HL-60 (cell line): ENCODE measurements around the gene FSCB.

ENCODE experiments used
- DNase-seq, 2 experiments: peaks; one replicate each; pipeline ENCODE4 v3.0.0-alpha.2; 2010 to 2020; ENCODE audit warnings: low read depth in 1 of 2, low spot score in 1 of 2
- H3K27ac ChIP-seq: fragments of 250-450 bp; sonication (Bioruptor Pico); replicated peaks from 2 replicates; pipeline ENCODE4 v1.5.1; 2020; ENCODE audit warnings: mild to moderate bottlenecking, moderate library complexity
- H3K27me3 ChIP-seq: fragments of 250-450 bp; sonication (Bioruptor Pico); 2 replicates; pipeline ENCODE4 v1.5.1; 2021; ENCODE audit warnings: mild to moderate bottlenecking, moderate library complexity; ENCODE audit not compliant: insufficient read depth, poor library complexity, severe bottlenecking
- H3K4me3 ChIP-seq: replicated peaks from 2 replicates; pipeline ENCODE4 v1.5.1; 2011; ENCODE audit warnings: mild to moderate bottlenecking, control low read depth, low read length; ENCODE audit not compliant: insufficient read depth
- CTCF ChIP-seq: IDR thresholded peaks from one replicate; pipeline ENCODE4 v1.5.1; 2011; ENCODE audit warnings: low read length, control low read depth, inconsistent platforms; ENCODE audit not compliant: insufficient read depth
- GABPA ChIP-seq: IDR thresholded peaks from 2 replicates; pipeline ENCODE4 v1.6.1; 2012; ENCODE audit warnings: low read depth
- POLR2AphosphoS5 ChIP-seq: IDR thresholded peaks from 2 replicates; pipeline ENCODE4 v1.6.1; 2012; ENCODE audit warnings: low read depth
- REST ChIP-seq: IDR thresholded peaks from 2 replicates; pipeline ENCODE4 v1.6.1; 2012; ENCODE audit warnings: low read depth; ENCODE audit not compliant: insufficient replicate concordance
- SPI1 ChIP-seq: IDR thresholded peaks from 2 replicates; pipeline ENCODE4 v1.6.1; 2012; ENCODE audit warnings: low read depth, mild to moderate bottlenecking, borderline replicate concordance
- long read RNA-seq: library from polyadenylated mRNA; unstranded; transcript quantifications from one replicate; pipeline ENCODE4 v2.0.0, GENCODE V29; 2020

FSCB gene
- long read RNA-seq = 0 reads

GRCh38 chr14:44507183-44507582, at the start of gene FSCB:
Gene FSCB, minus strand, starts transcription at chr14:44507283. Its CDS starts 296 bp downstream, at chr14:44506987.
- TF ChIP-seq GABPA (no peak), POLR2AphosphoS5 (no peak), SPI1 (no peak), CTCF (no peak), REST (no peak)
- DNase-seq = no peak
- H3K27me3 ChIP-seq = peaks cover 2% of the 10 kb centered on the region
- H3K27ac ChIP-seq = no peak within 1 kb of the TSS
- no peak within 1 kb of the TSS for H3K4me3 ChIP-seq

GRCh38 chr14:44531658-44532057, 24.6 kb upstream of the FSCB start:
- H3K27me3 ChIP-seq = no peaks in the 10 kb centered on the region
- no peak overlapping the region for H3K27ac ChIP-seq
- H3K4me3 ChIP-seq = no peak overlapping the region
- TF ChIP-seq GABPA = no peak
- TF ChIP-seq POLR2AphosphoS5 = no peak
- TF ChIP-seq REST = no peak
- no peak for TF ChIP-seq SPI1
- no peak for TF ChIP-seq CTCF
- DNase-seq = no peak

- no peak for DNase-seq
- Histone ChIP-seq H3K27ac (no peak overlapping the region), H3K27me3 (no peaks in the 10 kb centered on the region), H3K4me3 (no peak overlapping the region)
- no peak for TF ChIP-seq CTCF
- TF ChIP-seq SPI1 = no peak
- TF ChIP-seq POLR2AphosphoS5 = no peak
- TF ChIP-seq REST = no peak
- no peak for TF ChIP-seq GABPA
These were observed 23.4 kb upstream of the FSCB start for GRCh38 chr14:44530475-44530874.
